Adrenal gland (tissue), 12 donors: ENCODE data around the gene CHURC1. TPM values are rescaled to one million over a fixed set of nuclear protein-coding genes. Genes with fewer than 3 reads are reported as not detected.
A peak's percentile ranks its signal among the peaks of the same experiment; 100 is the strongest.

Source experiments
- DNase-seq, 7 donors: peaks; one replicate each; pipeline ENCODE4 v3.0.0-alpha.2; 2019 to 2020
- H3K27ac ChIP-seq, 5 donors: fragments of 200-600 bp; sonication (generic) in 4 of 5; 1 replicate in 3 of 5; 2 replicates in 2 of 5; pipeline versions ENCODE4 v1.5.1 to v1.8.0; 2016 to 2020; ENCODE audit warnings: mild to moderate bottlenecking in 1 of 5
- H3K27me3 ChIP-seq: fragments of 200-600 bp; 2 replicates; pipeline ENCODE4 v1.8.0; 2021
- H3K36me3 ChIP-seq, 2 donors: fragments of 200-600 bp; replicated peaks in 1 of 2; 1 replicate in 1 of 2; 2 replicates in 1 of 2; pipeline versions ENCODE4 v1.5.1 to v1.8.0; 2018 to 2022
- H3K4me1 ChIP-seq, 2 donors: fragments of 200-600 bp; replicated peaks in 1 of 2; 1 replicate in 1 of 2; 2 replicates in 1 of 2; pipeline versions ENCODE4 v1.5.1 to v1.8.0; 2018 to 2021
- H3K4me3 ChIP-seq, 4 donors: fragments of 200-600 bp; sonication (generic) in 3 of 4; one replicate each; pipeline ENCODE4 v1.5.1; 2016 to 2018
- H3K9me3 ChIP-seq, 3 donors: fragments of 200-600 bp; sonication (generic) in 1 of 3; replicated peaks in 1 of 3; 1 replicate in 2 of 3; 2 replicates in 1 of 3; pipeline versions ENCODE4 v1.5.1 to v1.8.0; 2016 to 2021
- CTCF ChIP-seq, 6 experiments: fragments of 450-650 bp in 4 of 6; fragments of 200-600 bp in 2 of 6; sonication (generic) in 1 of 6; IDR thresholded peaks; 1 replicate in 5 of 6; 2 replicates in 1 of 6; pipeline versions ENCODE4 v1.5.1 to v1.8.0; 2016 to 2021; ENCODE audit warnings: antibody characterized with exemption in 6 of 6, mild to moderate bottlenecking in 2 of 6, moderate library complexity in 1 of 6
- POLR2A ChIP-seq, 2 donors: fragments of 450-650 bp; IDR thresholded peaks; one replicate each; pipeline ENCODE4 v1.6.1; 2017; ENCODE audit warnings: antibody characterized with exemption in 2 of 2, mild to moderate bottlenecking in 2 of 2, moderate library complexity in 1 of 2
- WGBS, 4 donors: extraction: QIAGEN DNeasy Blood & Tissue Kit in 2 of 4; methylation state at CpG; one replicate each; pipeline versions ENCODE4 v1.1.5 to v1.1.7; 2013 to 2017; 5-methylcytosine and 5-hydroxymethylcytosine counted together
- intact Hi-C, 2 donors: fragments of 100-400 bp; cut with DNase I; formaldehyde crosslinking; loops; one replicate each; pipeline versions ENCODE4 v1.14.1 to v1.15.0; 2022 to 2023
- polyA plus RNA-seq, 3 donors: library from polyadenylated mRNA; stranded (reverse); fragments of 200-250 nt in 2 of 3; fragments of 350-450 nt in 1 of 3; fragmentation: Illumina TruSeq in 1 of 3; extraction: RNeasy Lipid Tissue Mini Kit (QIAGEN cat#74804) in 1 of 3; gene quantifications; one replicate each; pipeline ENCODE4 v1.2.3, GENCODE V29; 2013 to 2014
- total RNA-seq, 9 donors: library from RNA; depleted of rRNA in 4 of 9; stranded (reverse); fragments of >200 nt in 4 of 9; fragments of 120-200 nt in 1 of 9; fragmentation: NEBNext Ultra II Directional in 1 of 9; extraction: Animal tissue kit (Norgen Biotek cat#: 25700) in 1 of 9; gene quantifications; one replicate each; pipeline versions ENCODE4 v1.1.0 to v1.2.4, GENCODE V29; 2013 to 2023
- donor health status: healthy with polysubstance abuse.
- donor health status: Bipolar disorder and iron deficiency.
- donor health status: DM: yes; HTN: yes; CAD: no.
- donor health status: DM: no; HTN: no; CAD: no.
- donor health status: DM: no; HTN: no; CAD: no.
- donor health status: DM: yes; HTN: yes; CAD: no.

CHURC1 gene
- total and polyA plus RNA-seq, 12 donors, result 36.7 to 101 (median 74.2) TPM

GRCh38 chr14:64919618-64920017, 5.4 kb downstream of the CHURC1 start:
- H3K4me1 ChIP-seq, result peaks cover 20 to 56% of the 10 kb centered on the region in 2 donors
- no peak for TF ChIP-seq POLR2A (IDR thresholded peaks at IDR 0.05)
- no peak for TF ChIP-seq CTCF (IDR thresholded peaks at IDR 0.05)
- intact Hi-C loops, result no loop called here
- WGBS, 4 donors, result 67 to 87% (median 78%) methylated on average over 5 of the region's 5 CpGs
- H3K27ac ChIP-seq, result peak overlapping the region in 2 of 5 donors; percentile 0 to 9
- no peaks in the 10 kb centered on the region for H3K9me3 ChIP-seq
- H3K4me3 ChIP-seq, result no peak overlapping the region
- H3K36me3 ChIP-seq, result peaks cover 0 to 8% of the 10 kb centered on the region in 2 donors
- DNase-seq, result peak in 5 of 7 donors; percentile 41 to 67 (median 47)
- H3K27me3 ChIP-seq, result no peaks in the 10 kb centered on the region

GRCh38 chr14:64920465-64920864, 6.2 kb downstream of the CHURC1 start:
- H3K4me1 ChIP-seq, result peaks cover 14 to 49% of the 10 kb centered on the region in 2 donors

GRCh38 chr14:64923015-64923414, 8.8 kb downstream of the CHURC1 start:
- Histone ChIP-seq H3K4me1 (peaks cover 5 to 35% of the 10 kb centered on the region in 2 donors), H3K36me3 (peaks cover 0 to 34% of the 10 kb centered on the region in 2 donors), H3K27me3 (no peaks in the 10 kb centered on the region), H3K9me3 (no peaks in the 10 kb centered on the region), H3K4me3 (no peak overlapping the region), H3K27ac (no peak overlapping the region)
- 81 to 92% (median 87%) methylated on average over 3 of the region's 3 CpGs for WGBS, 4 donors
- DNase-seq, result no peak
- intact Hi-C loops, result no loop called here
- no peak for TF ChIP-seq POLR2A (IDR thresholded peaks at IDR 0.05)
- no peak for TF ChIP-seq CTCF (IDR thresholded peaks at IDR 0.05)

More at GRCh38 chr14:64920465-64920864, 6.2 kb downstream of the CHURC1 start:
- TF ChIP-seq POLR2A (IDR thresholded peaks at IDR 0.05) (no peak), CTCF (IDR thresholded peaks at IDR 0.05) (no peak)
- intact Hi-C loops, result no loop called here
- 36 to 69% (median 57%) methylated on average over 2 of the region's 2 CpGs for WGBS, 4 donors
- Histone ChIP-seq H3K36me3 (peaks cover 0 to 17% of the 10 kb centered on the region in 2 donors), H3K4me3 (no peak overlapping the region), H3K27me3 (no peaks in the 10 kb centered on the region), H3K9me3 (no peaks in the 10 kb centered on the region), H3K27ac (no peak overlapping the region)
- DNase-seq, result no peak

GRCh38 chr14:64926398-64926995, 12.2 kb downstream of the CHURC1 start:
- intact Hi-C loops, result no loop called here
- peaks cover 0 to 47% of the 10 kb centered on the region in 2 donors for H3K36me3 ChIP-seq
- WGBS, 4 donors, result 84 to 89% (median 87%) methylated on average over 4 of the region's 4 CpGs

More at GRCh38 chr14:64926398-64926995, 12.2 kb downstream of the CHURC1 start:
- Histone ChIP-seq H3K9me3 (no peaks in the 10 kb centered on the region), H3K27me3 (no peaks in the 10 kb centered on the region), H3K4me1 (peaks cover 0 to 24% of the 10 kb centered on the region in 2 donors), H3K27ac (no peak overlapping the region), H3K4me3 (no peak overlapping the region)
- DNase-seq, result no peak
- TF ChIP-seq POLR2A (IDR thresholded peaks at IDR 0.05) (no peak), CTCF (IDR thresholded peaks at IDR 0.05) (no peak)
